ENCODE data around the gene KCNK17.

Gene KCNK17

DNA sequence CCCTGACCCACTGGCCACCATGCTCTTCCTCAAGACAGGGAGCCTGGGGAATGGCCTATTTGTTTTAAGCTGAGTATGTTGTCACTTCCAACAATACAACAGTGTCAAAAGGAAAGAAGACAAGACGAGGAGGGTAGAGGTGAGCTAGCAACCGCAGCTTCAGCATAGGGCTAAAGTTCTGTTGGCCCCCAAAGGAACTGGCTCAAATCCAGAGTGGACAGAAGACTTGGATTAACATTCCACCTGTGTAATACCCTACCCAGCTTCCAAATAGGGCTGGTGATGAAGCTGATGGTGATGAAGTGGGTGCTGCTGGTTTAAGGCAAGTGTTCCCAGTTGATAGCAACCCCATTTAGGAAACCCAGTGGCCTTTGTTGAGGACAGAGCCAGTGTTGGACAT, 53.3 kb downstream of the KCNK17 start:
- no peaks in the 10 kb centered on the region for H3K79me2 ChIP-seq (ENCODE audit: insufficient read depth, low read length)
- H3K27me3 ChIP-seq (ENCODE audit: insufficient read depth, low read length, poor library complexity, severe bottlenecking): no peaks in the 10 kb centered on the region
- H3K4me3 ChIP-seq (ENCODE audit: low read length, poor library complexity, severe bottlenecking): no peak overlapping the region
- peaks cover 5% of the 10 kb centered on the region for H3K4me1 ChIP-seq (ENCODE audit: insufficient read depth, low read length, poor library complexity, severe bottlenecking)
- H3K36me3 ChIP-seq (ENCODE audit: insufficient read depth, low read length): no peaks in the 10 kb centered on the region
- TF ChIP-seq, protein P1, sequence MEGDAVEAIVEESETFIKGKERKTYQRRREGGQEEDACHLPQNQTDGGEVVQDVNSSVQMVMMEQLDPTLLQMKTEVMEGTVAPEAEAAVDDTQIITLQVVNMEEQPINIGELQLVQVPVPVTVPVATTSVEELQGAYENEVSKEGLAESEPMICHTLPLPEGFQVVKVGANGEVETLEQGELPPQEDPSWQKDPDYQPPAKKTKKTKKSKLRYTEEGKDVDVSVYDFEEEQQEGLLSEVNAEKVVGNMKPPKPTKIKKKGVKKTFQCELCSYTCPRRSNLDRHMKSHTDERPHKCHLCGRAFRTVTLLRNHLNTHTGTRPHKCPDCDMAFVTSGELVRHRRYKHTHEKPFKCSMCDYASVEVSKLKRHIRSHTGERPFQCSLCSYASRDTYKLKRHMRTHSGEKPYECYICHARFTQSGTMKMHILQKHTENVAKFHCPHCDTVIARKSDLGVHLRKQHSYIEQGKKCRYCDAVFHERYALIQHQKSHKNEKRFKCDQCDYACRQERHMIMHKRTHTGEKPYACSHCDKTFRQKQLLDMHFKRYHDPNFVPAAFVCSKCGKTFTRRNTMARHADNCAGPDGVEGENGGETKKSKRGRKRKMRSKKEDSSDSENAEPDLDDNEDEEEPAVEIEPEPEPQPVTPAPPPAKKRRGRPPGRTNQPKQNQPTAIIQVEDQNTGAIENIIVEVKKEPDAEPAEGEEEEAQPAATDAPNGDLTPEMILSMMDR (conservative IDR thresholded peaks at IDR 0.05; ENCODE audit: low read length): no peak
- no peaks in the 10 kb centered on the region for H3K9me3 ChIP-seq (ENCODE audit: insufficient read depth, low read depth, low read length)
- H3K4me2 ChIP-seq (ENCODE audit: low read depth, low read length, poor library complexity, severe bottlenecking): no peak overlapping the region
- no peak overlapping the region for H3K9ac ChIP-seq (ENCODE audit: low read depth, low read length, poor library complexity, severe bottlenecking)
- no peaks in the 10 kb centered on the region for H3F3A ChIP-seq (ENCODE audit: low read depth)
- no peaks in the 10 kb centered on the region for H4K20me1 ChIP-seq (ENCODE audit: insufficient read depth, low read length, poor library complexity, severe bottlenecking)
- no peaks in the 10 kb centered on the region for H3K9me2 ChIP-seq (replicated peaks; ENCODE audit: low read depth, low read length)
- no peak overlapping the region for H2AFZ ChIP-seq (ENCODE audit: low read length)

DNA sequence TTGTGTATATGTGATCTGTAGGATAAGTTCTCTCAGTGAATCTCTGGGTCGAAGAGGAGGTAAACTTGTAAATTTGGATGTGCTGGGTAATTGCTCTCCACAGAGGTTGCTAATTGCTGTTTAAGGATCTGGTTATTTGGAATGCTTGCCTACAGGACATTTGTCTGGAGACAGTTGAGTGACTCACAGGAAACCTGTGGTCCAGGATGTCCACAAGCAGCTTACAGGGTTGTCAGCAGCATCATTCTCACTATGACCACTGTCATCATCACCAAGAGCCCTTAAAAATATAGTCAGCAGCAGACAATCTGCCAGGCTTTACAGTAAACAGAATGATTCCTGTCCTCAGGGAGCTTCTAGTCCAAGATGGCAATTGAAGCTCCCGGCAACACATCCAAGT, 53.8 kb downstream of the KCNK17 start:
- Histone ChIP-seq H3K4me3 (ENCODE audit: low read length, poor library complexity, severe bottlenecking) (no peak overlapping the region), H3K9ac (ENCODE audit: low read depth, low read length, poor library complexity, severe bottlenecking) (no peak overlapping the region), H3K4me2 (ENCODE audit: low read depth, low read length, poor library complexity, severe bottlenecking) (no peak overlapping the region), H3K9me3 (ENCODE audit: insufficient read depth, low read depth, low read length) (no peaks in the 10 kb centered on the region), H2AFZ (ENCODE audit: low read length) (no peak overlapping the region), H3K27me3 (ENCODE audit: insufficient read depth, low read length, poor library complexity, severe bottlenecking) (no peaks in the 10 kb centered on the region), H3K9me2 (replicated peaks; ENCODE audit: low read depth, low read length) (no peaks in the 10 kb centered on the region), H3F3A (ENCODE audit: low read depth) (no peaks in the 10 kb centered on the region), H3K4me1 (ENCODE audit: insufficient read depth, low read length, poor library complexity, severe bottlenecking) (peaks cover 5% of the 10 kb centered on the region), H4K20me1 (ENCODE audit: insufficient read depth, low read length, poor library complexity, severe bottlenecking) (no peaks in the 10 kb centered on the region), H3K36me3 (ENCODE audit: insufficient read depth, low read length) (no peaks in the 10 kb centered on the region), H3K79me2 (ENCODE audit: insufficient read depth, low read length) (no peaks in the 10 kb centered on the region)
- no peak for TF ChIP-seq EZH2phosphoT487 (IDR thresholded peaks at IDR 0.05; ENCODE audit: borderline replicate concordance)
- TF ChIP-seq, protein P1 (conservative IDR thresholded peaks at IDR 0.05; ENCODE audit: low read length): no peak

DNA sequence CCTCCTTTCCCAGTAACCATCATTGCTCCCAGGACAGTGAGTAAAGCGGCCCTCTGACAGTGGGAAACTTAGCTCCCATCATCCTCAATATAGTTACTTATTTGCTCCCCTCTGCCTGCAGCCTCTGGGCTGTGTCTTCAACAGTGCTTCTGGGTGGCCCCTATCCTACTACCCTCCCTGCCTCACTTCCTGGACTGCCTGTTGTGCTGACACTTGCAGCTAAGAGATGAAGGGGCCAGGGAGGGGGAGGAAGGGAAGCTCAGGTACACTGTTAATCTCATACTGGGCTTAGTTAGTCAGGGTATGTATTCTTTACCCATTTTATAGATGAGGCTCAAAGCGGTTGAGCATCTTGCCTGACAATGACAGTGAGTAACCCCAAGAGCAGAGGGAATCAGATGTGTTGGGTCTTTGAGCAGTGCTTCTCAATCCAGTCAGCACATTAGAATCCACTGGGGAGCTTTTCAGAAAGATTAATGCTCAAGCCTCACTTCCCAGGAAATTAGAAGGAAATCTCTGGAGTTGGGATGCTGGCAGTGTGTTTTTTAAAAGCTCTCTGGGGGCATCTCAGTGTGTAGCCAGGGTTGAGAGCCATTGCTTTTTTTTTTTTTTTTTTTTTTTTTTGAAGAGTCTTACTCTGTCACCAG, 57.8 kb downstream of the KCNK17 start:
- Histone ChIP-seq H3K79me2 (ENCODE audit: insufficient read depth, low read length) (no peaks in the 10 kb centered on the region), H3K4me2 (ENCODE audit: low read depth, low read length, poor library complexity, severe bottlenecking) (peak overlapping the region; percentile 1), H4K20me1 (ENCODE audit: insufficient read depth, low read length, poor library complexity, severe bottlenecking) (no peaks in the 10 kb centered on the region), H3K36me3 (ENCODE audit: insufficient read depth, low read length) (no peaks in the 10 kb centered on the region), H3K9me2 (replicated peaks; ENCODE audit: low read depth, low read length) (no peaks in the 10 kb centered on the region), H3K4me1 (ENCODE audit: insufficient read depth, low read length, poor library complexity, severe bottlenecking) (peaks cover 5% of the 10 kb centered on the region), H2AFZ (ENCODE audit: low read length) (peak overlapping the region; percentile 9; the same call in 1 of the 2 replicates), H3K9me3 (ENCODE audit: insufficient read depth, low read depth, low read length) (no peaks in the 10 kb centered on the region), H3K27me3 (ENCODE audit: insufficient read depth, low read length, poor library complexity, severe bottlenecking) (no peaks in the 10 kb centered on the region), H3K9ac (ENCODE audit: low read depth, low read length, poor library complexity, severe bottlenecking) (no peak overlapping the region), H3K4me3 (ENCODE audit: low read length, poor library complexity, severe bottlenecking) (no peak overlapping the region), H3F3A (ENCODE audit: low read depth) (no peaks in the 10 kb centered on the region)
- TF ChIP-seq, protein P1 (conservative IDR thresholded peaks at IDR 0.05; ENCODE audit: low read length): no peak
- no peak for TF ChIP-seq EZH2phosphoT487 (IDR thresholded peaks at IDR 0.05; ENCODE audit: borderline replicate concordance)
